ENCODE data around the gene PEX3. TPM values are rescaled to one million over a fixed set of nuclear protein-coding genes. Genes with fewer than 3 reads are reported as not detected.
"Not testable (repeated sequence)": the region's sequence is repeated elsewhere in the genome, so short reads cannot be mapped to it uniquely, and the experiment has no call there.

The PEX3 gene
- total and polyA plus RNA-seq, 12 donors = 5.0 to 26.8 (median 22.0) TPM

- 55 to 68% methylated on average over 2 of the region's 2 CpGs for WGBS, 2 donors
- Histone ChIP-seq H3K27ac (no peak overlapping the region), H3K4me1 (no peaks in the 10 kb centered on the region), H3K4me3 (no peak overlapping the region), H3K36me3 (peaks cover 0 to 71% (median 10%) of the 10 kb centered on the region in 9 donors), H3K9me3 (no peaks in the 10 kb centered on the region), H3K27me3 (no peaks in the 10 kb centered on the region)
- DNase-seq (no peak), ATAC-seq (no peak)
- intact Hi-C loops (cut with DNase I) = no loop called here
- no peak for TF ChIP-seq CTCF (IDR thresholded peaks at IDR 0.05)
These were observed 14.9 kb downstream of the PEX3 start for GRCh38 chr6:143465546-143465945.

- Histone ChIP-seq H3K36me3 (peaks cover 0 to 70% (median 10%) of the 10 kb centered on the region in 9 donors), H3K4me1 (no peaks in the 10 kb centered on the region), H3K27ac (no peak overlapping the region), H3K4me3 (no peak overlapping the region), H3K27me3 (no peaks in the 10 kb centered on the region), H3K9me3 (no peaks in the 10 kb centered on the region)
- DNase-seq (no peak), ATAC-seq (no peak)
- TF ChIP-seq CTCF (IDR thresholded peaks at IDR 0.05) = no peak
- intact Hi-C loops (cut with DNase I) = no loop called here
These were observed 17.4 kb downstream of the PEX3 start for GRCh38 chr6:143468026-143468425.

GRCh38 chr6:143468823-143469222, 18.2 kb downstream of the PEX3 start:
- H3K4me1 ChIP-seq; H3K27ac ChIP-seq; ATAC-seq; H3K9me3 ChIP-seq; intact Hi-C loops (cut with DNase I); DNase-seq; H3K4me3 ChIP-seq; H3K27me3 ChIP-seq: not testable (repeated sequence)
- WGBS, 2 donors = 92 to 98% methylated on average over 2 of the region's 2 CpGs
- peaks cover 0 to 70% (median 10%) of the 10 kb centered on the region in 9 donors for H3K36me3 ChIP-seq

- Histone ChIP-seq H3K4me3 (no peak overlapping the region), H3K4me1 (no peaks in the 10 kb centered on the region), H3K36me3 (peaks cover 0 to 72% (median 25%) of the 10 kb centered on the region in 9 donors), H3K27me3 (no peaks in the 10 kb centered on the region), H3K27ac (no peak overlapping the region), H3K9me3 (no peaks in the 10 kb centered on the region)
- no peak for TF ChIP-seq CTCF (IDR thresholded peaks at IDR 0.05)
- DNase-seq = no peak
- 97% methylated on average over 1 of the region's 1 CpG for WGBS, 2 donors
- intact Hi-C loops (cut with DNase I) = no loop called here
- no peak for ATAC-seq
These were observed 21.2 kb downstream of the PEX3 start for GRCh38 chr6:143471822-143472221.

GRCh38 chr6:143476545-143476944, 25.9 kb downstream of the PEX3 start:
- intact Hi-C loops (cut with DNase I) = no loop called here
- no peak for ATAC-seq
- Histone ChIP-seq H3K4me3 (no peak overlapping the region), H3K36me3 (peaks cover 0 to 93% (median 26%) of the 10 kb centered on the region in 9 donors), H3K27ac (no peak overlapping the region), H3K9me3 (no peaks in the 10 kb centered on the region), H3K4me1 (no peaks in the 10 kb centered on the region), H3K27me3 (no peaks in the 10 kb centered on the region)
- WGBS, 2 donors = 94 to 98% methylated on average over 1 of the region's 1 CpG
- TF ChIP-seq CTCF (IDR thresholded peaks at IDR 0.05) = no peak
- no peak for DNase-seq
